Retinal pigment epithelial cell (primary cell): Measurements from ENCODE around the gene OR4D9.
"Not testable (repeated sequence)": the region's sequence is repeated elsewhere in the genome, so short reads cannot be mapped to it uniquely, and the experiment has no call there.

Source experiments
- DNase-seq: peaks from one replicate; pipeline ENCODE4 v3.0.0-alpha.2; 2010; ENCODE audit warnings: low read depth
- H3K4me3 ChIP-seq: 2 replicates; pipeline ENCODE4 v1.5.1; 2011; ENCODE audit warnings: mild to moderate bottlenecking, low read length, control low read depth, moderate library complexity
- TF ChIP-seq, protein P1 (sequence below): conservative IDR thresholded peaks from 2 replicates; pipeline ENCODE4 v1.5.1; 2011; ENCODE audit warnings: low read depth, low read length, control low read depth, inconsistent platforms

The OR4D9 gene

DNA sequence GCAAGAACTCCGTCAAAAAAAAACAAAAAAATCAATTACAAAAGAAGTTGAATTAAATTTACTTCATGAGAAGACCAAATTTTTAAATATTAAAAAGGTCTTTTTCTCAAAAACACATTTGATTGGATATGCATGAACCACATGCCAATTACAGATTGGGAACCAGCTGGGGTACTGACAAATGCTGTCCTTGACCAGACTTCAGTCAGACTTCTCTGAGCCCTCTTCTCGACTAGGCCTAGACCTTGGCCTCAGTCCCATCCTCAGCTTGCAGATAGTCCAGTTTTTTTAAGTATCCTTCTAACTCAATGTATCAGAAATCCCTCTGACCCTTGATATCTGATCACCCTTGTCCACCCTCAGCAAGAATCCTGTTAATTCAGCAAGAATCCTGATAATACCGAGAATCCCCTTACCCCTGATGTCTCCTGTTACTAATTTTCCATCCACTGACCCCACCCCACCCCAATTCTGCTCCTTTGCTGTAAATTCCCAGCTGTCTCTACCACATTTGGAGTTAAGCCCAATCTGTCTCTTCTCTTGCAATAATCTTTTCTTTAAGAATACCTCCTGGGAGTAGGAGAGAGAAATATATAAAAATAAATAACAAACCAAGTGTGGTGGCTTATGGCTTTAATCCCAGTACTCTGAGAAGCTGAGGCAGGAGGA lies 30.9 kb downstream of the OR4D9 start:
- no peak overlapping the region for H3K4me3 ChIP-seq
- TF ChIP-seq, protein P1, sequence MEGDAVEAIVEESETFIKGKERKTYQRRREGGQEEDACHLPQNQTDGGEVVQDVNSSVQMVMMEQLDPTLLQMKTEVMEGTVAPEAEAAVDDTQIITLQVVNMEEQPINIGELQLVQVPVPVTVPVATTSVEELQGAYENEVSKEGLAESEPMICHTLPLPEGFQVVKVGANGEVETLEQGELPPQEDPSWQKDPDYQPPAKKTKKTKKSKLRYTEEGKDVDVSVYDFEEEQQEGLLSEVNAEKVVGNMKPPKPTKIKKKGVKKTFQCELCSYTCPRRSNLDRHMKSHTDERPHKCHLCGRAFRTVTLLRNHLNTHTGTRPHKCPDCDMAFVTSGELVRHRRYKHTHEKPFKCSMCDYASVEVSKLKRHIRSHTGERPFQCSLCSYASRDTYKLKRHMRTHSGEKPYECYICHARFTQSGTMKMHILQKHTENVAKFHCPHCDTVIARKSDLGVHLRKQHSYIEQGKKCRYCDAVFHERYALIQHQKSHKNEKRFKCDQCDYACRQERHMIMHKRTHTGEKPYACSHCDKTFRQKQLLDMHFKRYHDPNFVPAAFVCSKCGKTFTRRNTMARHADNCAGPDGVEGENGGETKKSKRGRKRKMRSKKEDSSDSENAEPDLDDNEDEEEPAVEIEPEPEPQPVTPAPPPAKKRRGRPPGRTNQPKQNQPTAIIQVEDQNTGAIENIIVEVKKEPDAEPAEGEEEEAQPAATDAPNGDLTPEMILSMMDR: no peak
- no peak for DNase-seq

DNA sequence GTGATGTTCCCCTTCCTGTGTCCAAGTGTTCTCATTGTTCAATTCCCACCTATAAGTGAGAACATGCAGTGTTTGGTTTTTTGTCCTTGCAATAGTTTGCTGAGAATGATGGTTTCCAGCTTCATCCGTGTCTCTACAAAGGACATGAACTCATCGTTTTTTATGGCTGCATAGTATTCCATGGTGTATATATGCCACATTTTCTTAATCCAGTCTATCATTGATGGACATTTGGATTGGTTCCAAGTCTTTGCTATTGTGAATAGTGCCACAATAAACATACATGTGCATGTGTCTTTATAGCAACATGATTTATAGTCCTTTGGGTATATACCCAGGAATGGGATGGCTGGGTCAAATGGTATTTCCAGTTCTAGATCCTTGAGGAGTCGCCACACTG lies 32.4 kb downstream of the OR4D9 start:
- DNase-seq, H3K4me3 ChIP-seq: not testable (repeated sequence)

DNA sequence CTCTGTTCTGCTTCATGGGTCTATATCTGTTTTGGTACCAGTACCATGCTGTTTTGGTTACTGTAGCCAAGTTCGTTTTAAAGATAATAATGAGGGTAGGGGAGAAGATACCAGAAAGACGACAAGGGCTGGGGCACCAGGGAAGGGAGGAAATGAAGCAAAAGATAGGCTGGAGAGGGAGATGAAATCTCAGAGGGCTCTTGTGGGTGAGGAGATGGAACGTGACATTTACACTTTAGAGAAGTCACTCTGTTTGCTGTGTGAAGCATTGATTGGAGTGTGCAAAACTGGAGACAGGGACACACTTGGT lies 33.5 kb downstream of the OR4D9 start:
- TF ChIP-seq, protein P1: no peak
- no peak for DNase-seq
- H3K4me3 ChIP-seq: no peak overlapping the region

DNA sequence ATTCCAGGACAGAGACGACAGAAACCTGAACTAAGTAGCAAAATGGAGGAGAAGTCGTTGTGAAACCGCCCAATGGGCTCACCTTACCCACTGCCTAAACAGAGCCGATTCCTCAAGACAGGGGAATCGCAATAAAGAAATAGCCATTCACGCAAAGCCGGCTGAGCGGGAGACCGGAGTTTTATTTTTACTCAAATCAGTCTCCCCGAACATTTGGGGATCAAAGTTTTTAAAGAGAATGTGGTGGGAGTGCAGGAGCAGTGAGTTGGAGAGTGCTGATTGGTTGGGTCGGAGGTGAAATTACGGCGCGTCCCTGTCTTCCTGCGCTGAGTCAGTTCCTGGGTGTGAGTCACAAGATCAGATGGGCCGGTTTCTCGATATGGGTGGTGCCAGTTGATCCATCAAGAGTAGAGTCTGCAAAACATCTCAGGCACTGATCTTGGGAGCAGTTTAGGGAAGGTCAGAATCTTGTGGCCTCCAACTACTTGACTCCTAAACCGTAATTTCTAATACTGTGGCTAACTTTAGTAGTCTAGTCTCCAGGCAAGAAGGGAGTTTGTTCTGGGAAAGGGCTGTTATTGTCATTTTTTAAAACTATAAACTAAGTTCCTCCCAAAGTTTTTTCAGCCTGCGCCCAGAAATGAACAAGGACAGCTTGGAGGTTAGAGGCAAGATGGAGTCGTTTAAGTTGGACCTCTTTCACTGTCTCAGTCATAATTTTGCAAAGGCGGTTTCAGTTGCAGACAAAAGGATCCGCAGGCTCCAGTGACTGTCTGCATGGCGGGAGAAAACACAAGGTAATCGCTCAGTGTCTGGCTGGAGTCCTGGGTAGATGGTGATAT lies 34.1 kb downstream of the OR4D9 start:
- TF ChIP-seq, protein P1: no peak
- DNase-seq: peak; percentile 37
- H3K4me3 ChIP-seq: no peak overlapping the region

DNA sequence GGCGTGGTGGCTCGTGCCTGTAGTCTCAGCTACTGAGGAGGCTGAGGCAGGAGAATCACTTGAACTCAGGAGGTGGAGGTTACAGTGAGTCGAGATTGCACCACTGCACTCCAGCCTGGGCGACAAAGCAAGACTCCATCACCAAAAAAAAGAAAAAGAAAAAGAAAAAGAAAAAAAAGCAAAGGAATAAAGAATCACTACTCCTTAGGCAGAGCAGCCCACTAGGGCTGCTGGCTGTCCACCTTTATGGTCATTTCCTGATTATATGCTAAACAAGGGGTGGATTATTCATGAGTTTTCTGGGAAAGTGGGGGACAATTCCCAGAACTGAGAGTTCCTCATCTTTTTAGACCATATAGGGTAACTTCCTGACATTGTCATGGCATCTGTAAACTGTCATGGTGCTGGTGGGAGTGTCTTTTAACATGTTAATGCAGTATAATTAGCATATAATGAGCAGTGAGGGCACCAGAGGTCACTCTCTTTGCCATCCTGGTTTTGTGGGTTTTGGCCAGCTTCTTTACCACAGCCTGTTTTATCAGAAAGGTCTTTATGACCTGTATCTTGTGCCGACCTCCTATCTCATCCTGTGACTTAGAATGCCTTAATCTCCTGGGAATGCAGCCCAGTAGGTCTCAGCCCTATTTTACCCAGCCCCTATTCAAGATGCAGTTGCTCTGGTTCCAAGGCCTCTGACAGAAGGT lies 36.4 kb downstream of the OR4D9 start:
- DNase-seq, H3K4me3 ChIP-seq: not testable (repeated sequence)

DNA sequence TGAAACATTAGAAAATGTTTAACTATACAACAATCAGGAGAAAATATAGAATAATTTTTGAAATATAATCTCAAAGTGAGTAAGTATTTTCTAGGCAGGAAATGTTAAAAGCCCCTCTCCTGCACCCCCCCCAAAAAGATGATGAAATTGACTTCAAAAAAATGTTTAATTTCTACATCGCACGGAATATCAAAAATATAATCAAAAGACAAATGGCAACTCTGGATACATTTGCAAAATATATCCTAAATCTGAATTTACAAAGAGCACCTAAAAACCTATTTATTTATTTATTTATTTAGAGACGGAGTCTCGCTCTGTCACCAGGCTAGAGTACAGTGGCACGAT lies 36.9 kb downstream of the OR4D9 start:
- no peak overlapping the region for H3K4me3 ChIP-seq
- TF ChIP-seq, protein P1: no peak

DNA sequence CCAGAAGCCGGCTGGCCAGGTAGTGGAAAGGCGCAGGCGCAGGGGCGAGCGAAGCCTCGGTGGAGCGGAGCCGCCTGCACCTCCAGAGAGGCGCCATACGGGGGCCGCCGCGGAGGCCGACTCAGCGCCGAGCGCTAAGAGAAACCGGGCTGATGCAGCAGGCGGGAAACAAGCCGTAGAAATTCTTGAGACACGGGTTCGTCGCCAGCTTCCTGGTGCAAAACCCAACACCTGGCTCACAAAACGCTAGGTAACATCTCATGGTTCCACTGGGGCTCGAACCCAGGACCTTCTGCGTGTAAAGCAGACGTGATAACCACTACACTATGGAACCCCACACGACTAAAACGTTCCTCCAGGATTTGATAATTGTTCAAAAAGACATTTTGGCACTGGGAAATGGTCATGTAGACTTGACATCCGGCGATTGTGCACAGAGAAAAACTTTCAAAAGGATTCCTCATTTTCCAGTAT lies 39.1 kb downstream of the OR4D9 start:
- TF ChIP-seq, protein P1: peak; percentile 42
- DNase-seq: no peak
- peak overlapping the region; percentile 60 for H3K4me3 ChIP-seq

More for the DNA sequence above, 36.9 kb downstream of the OR4D9 start:
- no peak for DNase-seq
